ENCODE data around the gene KRTCAP2.
A peak's percentile ranks its signal among the peaks of the same experiment; 100 is the strongest.

The KRTCAP2 gene

GRCh38 chr1:155130272-155131006 lies 42.7 kb downstream of the KRTCAP2 start:
- DNase-seq: no peak

- DNase-seq: no peak
Observed at GRCh38 chr1:155128755-155129473, 44.2 kb downstream of the KRTCAP2 start.

- no peak for DNase-seq
Observed at GRCh38 chr1:155127967-155128754, 44.9 kb downstream of the KRTCAP2 start.

- peak; percentile 34 for DNase-seq
Observed at GRCh38 chr1:155127105-155127966, 45.8 kb downstream of the KRTCAP2 start, which contains the start of gene EFNA1. Gene EFNA1 (plus strand): TSS chr1:155127876. CDS start chr1:155127978, 102 bp downstream.

GRCh38 chr1:155126556-155127104 lies 46.5 kb downstream of the KRTCAP2 start:
- DNase-seq: peak; percentile 78

- peak; percentile 78 for DNase-seq
Observed at GRCh38 chr1:155125946-155126555, 47.1 kb downstream of the KRTCAP2 start.

- no peak for DNase-seq
Observed at GRCh38 chr1:155125511-155125945, 47.6 kb downstream of the KRTCAP2 start.

- no peak for DNase-seq
Observed at GRCh38 chr1:155124503-155125463, 48.3 kb downstream of the KRTCAP2 start.

- DNase-seq: no peak
Observed at GRCh38 chr1:155123801-155124200, 49.3 kb downstream of the KRTCAP2 start.

- no peak for DNase-seq
Observed at GRCh38 chr1:155122308-155122707, 50.8 kb downstream of the KRTCAP2 start.

- no peak for DNase-seq
Observed at GRCh38 chr1:155121249-155121648, 51.9 kb downstream of the KRTCAP2 start.

GRCh38 chr1:155120253-155120652 lies 52.9 kb downstream of the KRTCAP2 start:
- no peak for DNase-seq
